Caco-2 (cell line): Measurements from ENCODE around the gene APP. TPM values are rescaled to one million over a fixed set of nuclear protein-coding genes. Genes with fewer than 3 reads are reported as not detected.

ENCODE experiments used
- BruUV-seq: library from RNA; stranded (reverse); fragments of 400-500 nt; replicated peaks from 2 replicates; lab custom pipeline; 2021; lab: Mats Ljungman, UMichigan
- CTCF ChIA-PET: fragments of 300-600 bp; sonication (Branson Sonifier 250); formaldehyde crosslinking; loops from one replicate; lab custom pipeline; 2022; ENCODE audit warnings: antibody characterized with exemption; lab: Charles Lee
- POLR2A ChIA-PET: fragments of 300-600 bp; sonication (Branson Sonifier 250); formaldehyde crosslinking; loops from one replicate; lab custom pipeline; 2022; ENCODE audit warnings: antibody characterized with exemption; lab: Charles Lee
- DNase-seq, 2 experiments: peaks; one replicate each; pipeline versions ENCODE4 v3.0.0 to v3.0.0-alpha.2; 2020 to 2022
- H3K27me3 ChIP-seq: replicated peaks from 2 replicates; pipeline ENCODE4 v1.6.0; 2011; ENCODE audit warnings: low read length; ENCODE audit not compliant: control insufficient read depth, insufficient read depth
- H3K36me3 ChIP-seq: 2 replicates; pipeline ENCODE4 v1.5.1; 2011; ENCODE audit warnings: low read length; ENCODE audit not compliant: control insufficient read depth, insufficient read depth
- H3K4me1 ChIP-seq: fragments of 250-450 bp; sonication (Bioruptor Pico); 2 replicates; pipeline ENCODE4 v1.5.1; 2020; ENCODE audit warnings: mild to moderate bottlenecking
- H3K4me3 ChIP-seq: 2 replicates; pipeline ENCODE4 v1.5.1; 2011; ENCODE audit warnings: low read depth, mild to moderate bottlenecking, control low read depth, low read length
- H3K9me3 ChIP-seq: fragments of 250-450 bp; sonication (Bioruptor Pico); 2 replicates; pipeline ENCODE4 v1.5.1; 2020; ENCODE audit warnings: mild to moderate bottlenecking, moderate library complexity
- H3K27ac Mint-ChIP-seq: one replicate; pipeline ENCODE4 v1.8.0; 2022; ENCODE audit warnings: mixed read lengths; ENCODE audit not compliant: unreplicated experiment
- H3K27me3 Mint-ChIP-seq: one replicate; pipeline ENCODE4 v1.8.0; 2022; ENCODE audit warnings: mixed read lengths; ENCODE audit not compliant: insufficient read depth, unreplicated experiment
- H3K36me3 Mint-ChIP-seq: one replicate; pipeline ENCODE4 v1.8.0; 2022; ENCODE audit warnings: mild to moderate bottlenecking, mixed read lengths; ENCODE audit not compliant: insufficient read depth, unreplicated experiment
- H3K4me1 Mint-ChIP-seq: one replicate; pipeline ENCODE4 v1.8.0; 2022; ENCODE audit warnings: low read depth, mixed read lengths; ENCODE audit not compliant: unreplicated experiment
- H3K4me3 Mint-ChIP-seq: one replicate; pipeline ENCODE4 v1.8.0; 2022; ENCODE audit warnings: mild to moderate bottlenecking, moderate library complexity, mixed read lengths; ENCODE audit not compliant: unreplicated experiment
- H3K9me3 Mint-ChIP-seq: one replicate; pipeline ENCODE4 v1.8.0; 2022; ENCODE audit warnings: mixed read lengths; ENCODE audit not compliant: unreplicated experiment
- intact Hi-C: fragments of 100-400 bp; cut with micrococcal nuclease; formaldehyde crosslinking; loops from one replicate; pipeline ENCODE4 v1.10.0; 2022; ENCODE audit not compliant: unreplicated experiment
- total RNA-seq: library from RNA; stranded (reverse); gene quantifications from 2 replicates; pipeline ENCODE4 v1.2.3, GENCODE V29; 2022
- TF ChIP-seq, protein P1 (sequence below), 2 experiments: fragments of 200-600 bp in 1 of 2; IDR thresholded peaks; 1 replicate in 1 of 2; 2 replicates in 1 of 2; pipeline versions ENCODE4 v1.5.1 to v1.8.0; 2011 to 2022; ENCODE audit warnings: antibody characterized with exemption in 1 of 2, control low read depth in 1 of 2, inconsistent platforms in 1 of 2, low read depth in 1 of 2, low read length in 1 of 2, mild to moderate bottlenecking in 1 of 2, moderate library complexity in 1 of 2; ENCODE audit not compliant: insufficient read depth in 1 of 2, severe bottlenecking in 1 of 2, unreplicated experiment in 1 of 2

Gene APP
- total RNA-seq, 1 experiment from 2014 or later = 331 TPM

DNA sequence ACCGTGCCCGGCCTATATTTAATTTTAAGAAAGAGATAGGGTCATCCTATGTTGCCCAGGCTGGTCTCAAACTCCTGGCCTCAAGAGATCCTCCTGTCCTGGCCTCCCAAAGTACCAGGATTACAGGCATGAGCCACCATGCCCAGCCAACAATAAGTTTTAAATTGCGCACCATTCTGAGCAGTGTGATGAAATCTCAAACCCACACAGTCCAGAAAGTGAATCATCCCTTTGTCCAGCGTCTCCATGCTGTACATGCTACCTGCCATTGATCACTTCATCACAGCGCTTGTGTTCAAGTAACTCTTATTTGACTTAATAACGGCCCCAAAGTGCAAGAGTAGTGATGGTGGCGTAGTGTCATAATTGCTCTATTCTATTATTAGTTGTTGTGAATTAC is 75.4 kb downstream of the APP start:
- Mint-ChIP-seq H3K27ac (no peak overlapping the region), H3K4me1 (peaks cover 16% of the 10 kb centered on the region), H3K36me3 (peaks cover 3% of the 10 kb centered on the region), H3K27me3 (no peaks in the 10 kb centered on the region), H3K9me3 (no peaks in the 10 kb centered on the region), H3K4me3 (no peak overlapping the region)
- intact Hi-C loops = no loop called here
- no TSS peak for BruUV-seq
- ChIA-PET POLR2A (no interaction called here), CTCF (no interaction called here)
- no peak overlapping the region for H3K4me3 ChIP-seq
- no peaks in the 10 kb centered on the region for H3K27me3 ChIP-seq
- TF ChIP-seq, protein P1, sequence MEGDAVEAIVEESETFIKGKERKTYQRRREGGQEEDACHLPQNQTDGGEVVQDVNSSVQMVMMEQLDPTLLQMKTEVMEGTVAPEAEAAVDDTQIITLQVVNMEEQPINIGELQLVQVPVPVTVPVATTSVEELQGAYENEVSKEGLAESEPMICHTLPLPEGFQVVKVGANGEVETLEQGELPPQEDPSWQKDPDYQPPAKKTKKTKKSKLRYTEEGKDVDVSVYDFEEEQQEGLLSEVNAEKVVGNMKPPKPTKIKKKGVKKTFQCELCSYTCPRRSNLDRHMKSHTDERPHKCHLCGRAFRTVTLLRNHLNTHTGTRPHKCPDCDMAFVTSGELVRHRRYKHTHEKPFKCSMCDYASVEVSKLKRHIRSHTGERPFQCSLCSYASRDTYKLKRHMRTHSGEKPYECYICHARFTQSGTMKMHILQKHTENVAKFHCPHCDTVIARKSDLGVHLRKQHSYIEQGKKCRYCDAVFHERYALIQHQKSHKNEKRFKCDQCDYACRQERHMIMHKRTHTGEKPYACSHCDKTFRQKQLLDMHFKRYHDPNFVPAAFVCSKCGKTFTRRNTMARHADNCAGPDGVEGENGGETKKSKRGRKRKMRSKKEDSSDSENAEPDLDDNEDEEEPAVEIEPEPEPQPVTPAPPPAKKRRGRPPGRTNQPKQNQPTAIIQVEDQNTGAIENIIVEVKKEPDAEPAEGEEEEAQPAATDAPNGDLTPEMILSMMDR (IDR thresholded peaks at IDR 0.05; ENCODE audit: insufficient read depth in 1 of 2, low read depth in 1 of 2, low read length in 1 of 2, severe bottlenecking in 1 of 2, unreplicated experiment in 1 of 2) = no peak
- DNase-seq = no peak
- peaks cover 13% of the 10 kb centered on the region for H3K4me1 ChIP-seq
- H3K9me3 ChIP-seq = no peaks in the 10 kb centered on the region
- no peaks in the 10 kb centered on the region for H3K36me3 ChIP-seq

GRCh38 chr21:26093122-26093521 is 77.4 kb downstream of the APP start:
- no TSS peak for BruUV-seq
- no peaks in the 10 kb centered on the region for H3K9me3 ChIP-seq
- intact Hi-C loops = no loop called here
- Mint-ChIP-seq H3K4me1 (peaks cover 15% of the 10 kb centered on the region), H3K9me3 (no peaks in the 10 kb centered on the region), H3K36me3 (peaks cover 20% of the 10 kb centered on the region), H3K27ac (no peak overlapping the region), H3K4me3 (no peak overlapping the region), H3K27me3 (no peaks in the 10 kb centered on the region)
- DNase-seq = no peak
- H3K36me3 ChIP-seq = no peaks in the 10 kb centered on the region
- H3K27me3 ChIP-seq = no peaks in the 10 kb centered on the region
- H3K4me1 ChIP-seq = no peaks in the 10 kb centered on the region; the same call in 1 of the 2 replicates
- ChIA-PET CTCF (no interaction called here), POLR2A (no interaction called here)
- H3K4me3 ChIP-seq = no peak overlapping the region
- TF ChIP-seq, protein P1 (IDR thresholded peaks at IDR 0.05; ENCODE audit: insufficient read depth in 1 of 2, low read depth in 1 of 2, low read length in 1 of 2, severe bottlenecking in 1 of 2, unreplicated experiment in 1 of 2) = no peak

DNA sequence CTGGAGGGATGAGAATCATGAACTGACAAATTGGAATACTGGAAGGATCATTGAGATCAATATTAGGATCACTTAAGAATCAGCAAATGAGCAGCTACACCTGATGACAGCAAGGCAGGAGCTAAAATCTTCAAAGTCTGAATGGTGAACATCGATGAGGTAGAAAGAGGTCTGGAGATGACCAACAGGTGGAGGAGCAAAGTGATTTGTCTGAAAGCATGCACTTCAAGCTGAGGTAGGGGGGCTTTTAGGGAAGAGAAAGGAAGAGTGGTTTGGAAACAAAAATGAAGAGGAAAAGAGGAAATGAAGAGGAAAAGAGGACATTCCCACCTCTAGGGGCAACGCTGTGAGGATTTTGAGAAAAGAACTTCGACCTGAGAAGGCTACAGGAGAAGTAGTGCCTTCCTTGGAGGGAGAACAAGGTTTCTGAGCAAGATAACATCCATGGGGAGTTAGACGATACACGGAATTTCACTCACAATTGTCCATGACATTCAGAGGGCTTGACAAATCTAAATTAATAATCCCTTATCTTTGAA is 79.0 kb downstream of the APP start:
- TF ChIP-seq, protein P1 (IDR thresholded peaks at IDR 0.05; ENCODE audit: insufficient read depth in 1 of 2, low read depth in 1 of 2, low read length in 1 of 2, severe bottlenecking in 1 of 2, unreplicated experiment in 1 of 2) = peak; percentile 14 to 28
- no peaks in the 10 kb centered on the region for H3K36me3 ChIP-seq
- ChIA-PET POLR2A (no interaction called here), CTCF (no interaction called here)
- no peaks in the 10 kb centered on the region for H3K27me3 ChIP-seq
- H3K9me3 ChIP-seq = no peaks in the 10 kb centered on the region
- no peaks in the 10 kb centered on the region for H3K27me3 Mint-ChIP-seq
- no peaks in the 10 kb centered on the region for H3K4me1 ChIP-seq
- BruUV-seq = no TSS peak
- no peak overlapping the region for H3K4me3 ChIP-seq
- peaks cover 24% of the 10 kb centered on the region for H3K36me3 Mint-ChIP-seq
- intact Hi-C loops = no loop called here
- peak in 1 of 2 experiments; percentile 17 for DNase-seq
- no peak overlapping the region for H3K4me3 Mint-ChIP-seq
- H3K4me1 Mint-ChIP-seq = peaks cover 15% of the 10 kb centered on the region
- H3K9me3 Mint-ChIP-seq = no peaks in the 10 kb centered on the region
- H3K27ac Mint-ChIP-seq = no peak overlapping the region
